Measurements from ENCODE around the gene PNKD.

Gene PNKD

DNA sequence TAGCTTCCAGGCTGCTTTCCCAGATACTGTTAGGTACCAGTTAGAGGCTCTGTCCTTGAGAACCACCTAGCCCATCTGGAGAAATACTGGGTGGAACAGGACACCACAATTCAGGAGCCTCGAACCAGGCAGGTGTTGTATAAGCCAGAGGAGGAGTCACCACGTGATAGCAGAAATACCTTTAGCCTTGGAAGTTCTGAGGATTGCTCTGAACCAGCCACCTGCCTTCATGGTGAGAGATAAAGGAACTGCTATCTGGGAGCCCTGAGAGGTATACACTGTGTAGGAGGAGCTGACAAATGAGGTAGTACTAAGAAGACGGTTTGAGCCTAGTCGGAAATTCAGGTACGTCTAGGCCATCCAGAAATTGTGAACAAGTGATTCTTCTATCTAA lies 17.1 kb upstream of the PNKD start:
- Histone ChIP-seq H3K9me3 (ENCODE audit: control insufficient read depth, insufficient read depth, low read length) (no peaks in the 10 kb centered on the region), H3K4me2 (ENCODE audit: low read length) (no peak overlapping the region), H3K79me2 (ENCODE audit: control insufficient read depth, low read length) (no peaks in the 10 kb centered on the region), H3K9me2 (replicated peaks; ENCODE audit: control insufficient read depth, low read length) (no peaks in the 10 kb centered on the region), H3K27ac (ENCODE audit: low read depth, low read length) (no peak overlapping the region), H3K4me3 (ENCODE audit: low read length) (no peak overlapping the region), H3K4me1 (ENCODE audit: control insufficient read depth, low read length) (peaks cover 14% of the 10 kb centered on the region), H3F3A (ENCODE audit: control insufficient read depth, insufficient read depth) (peaks cover 49% of the 10 kb centered on the region), H3K36me3 (ENCODE audit: control insufficient read depth, low read length) (peaks cover 86% of the 10 kb centered on the region), H3K27me3 (ENCODE audit: control insufficient read depth, low read length) (no peaks in the 10 kb centered on the region), H4K20me1 (ENCODE audit: control insufficient read depth, insufficient read depth, low read depth, low read length) (no peaks in the 10 kb centered on the region)
- TF ChIP-seq, protein P1, sequence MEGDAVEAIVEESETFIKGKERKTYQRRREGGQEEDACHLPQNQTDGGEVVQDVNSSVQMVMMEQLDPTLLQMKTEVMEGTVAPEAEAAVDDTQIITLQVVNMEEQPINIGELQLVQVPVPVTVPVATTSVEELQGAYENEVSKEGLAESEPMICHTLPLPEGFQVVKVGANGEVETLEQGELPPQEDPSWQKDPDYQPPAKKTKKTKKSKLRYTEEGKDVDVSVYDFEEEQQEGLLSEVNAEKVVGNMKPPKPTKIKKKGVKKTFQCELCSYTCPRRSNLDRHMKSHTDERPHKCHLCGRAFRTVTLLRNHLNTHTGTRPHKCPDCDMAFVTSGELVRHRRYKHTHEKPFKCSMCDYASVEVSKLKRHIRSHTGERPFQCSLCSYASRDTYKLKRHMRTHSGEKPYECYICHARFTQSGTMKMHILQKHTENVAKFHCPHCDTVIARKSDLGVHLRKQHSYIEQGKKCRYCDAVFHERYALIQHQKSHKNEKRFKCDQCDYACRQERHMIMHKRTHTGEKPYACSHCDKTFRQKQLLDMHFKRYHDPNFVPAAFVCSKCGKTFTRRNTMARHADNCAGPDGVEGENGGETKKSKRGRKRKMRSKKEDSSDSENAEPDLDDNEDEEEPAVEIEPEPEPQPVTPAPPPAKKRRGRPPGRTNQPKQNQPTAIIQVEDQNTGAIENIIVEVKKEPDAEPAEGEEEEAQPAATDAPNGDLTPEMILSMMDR (IDR thresholded peaks at IDR 0.05; ENCODE audit: low read depth, low read length, poor library complexity, severe bottlenecking), result no peak
- no peak for TF ChIP-seq EZH2phosphoT487 (IDR thresholded peaks at IDR 0.05; ENCODE audit: borderline replicate concordance, low read length)

DNA sequence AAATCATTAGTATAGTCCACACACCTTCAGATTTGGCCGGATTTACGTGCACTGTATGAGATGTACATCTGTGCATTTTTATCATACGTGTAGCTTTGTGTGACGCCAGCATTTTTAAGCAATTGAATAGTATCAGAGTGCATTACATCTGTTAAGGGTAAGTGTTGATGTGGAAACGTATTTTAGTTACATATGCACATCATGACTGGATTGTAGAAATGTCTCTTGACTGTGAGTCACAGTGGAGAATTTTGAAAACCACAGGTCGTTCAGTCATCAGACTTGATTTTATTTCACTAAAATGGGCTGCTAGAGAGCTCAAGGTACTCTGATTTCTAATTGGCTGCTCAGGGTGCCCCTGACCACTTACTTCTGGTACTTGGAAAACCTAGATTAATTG lies 14.9 kb upstream of the PNKD start:
- TF ChIP-seq EZH2phosphoT487 (IDR thresholded peaks at IDR 0.05; ENCODE audit: borderline replicate concordance, low read length), result no peak
- TF ChIP-seq, protein P1 (IDR thresholded peaks at IDR 0.05; ENCODE audit: low read depth, low read length, poor library complexity, severe bottlenecking), result no peak

DNA sequence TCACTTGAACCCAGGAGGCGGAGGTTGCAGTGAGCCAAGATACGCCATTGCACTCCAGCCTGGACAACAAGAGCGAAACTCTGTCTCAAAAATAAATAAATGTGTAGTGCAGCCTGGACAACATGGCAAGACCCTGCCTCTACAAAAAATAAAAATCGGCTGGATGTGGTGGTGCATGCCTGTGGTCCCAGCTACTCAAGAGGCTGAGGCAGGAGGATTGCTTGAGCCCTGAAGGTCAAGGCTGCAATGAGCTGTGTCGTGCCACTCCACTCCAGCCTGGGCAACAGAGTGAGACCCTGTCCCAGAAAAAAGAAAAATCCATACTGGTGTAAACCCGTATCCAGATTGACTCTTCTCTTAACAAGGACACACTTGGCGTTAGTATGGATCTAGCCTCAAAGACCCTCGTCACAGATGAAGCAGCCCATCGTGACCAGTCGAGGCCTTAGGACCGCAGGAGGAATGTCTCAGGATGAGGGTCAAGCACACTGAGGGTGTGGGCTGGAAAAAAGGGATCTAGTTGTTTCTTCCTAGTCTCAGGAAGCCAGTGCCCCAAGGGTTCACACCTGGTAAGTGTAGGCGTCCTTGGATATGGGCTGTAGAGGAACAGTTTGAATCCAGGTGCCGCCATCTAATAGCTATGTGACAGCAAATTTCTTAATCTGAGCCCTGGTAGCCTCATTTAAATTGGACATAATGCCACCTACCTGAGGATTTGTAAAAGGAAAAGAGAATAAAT lies 13.5 kb upstream of the PNKD start:
- peaks cover 37% of the 10 kb centered on the region for H3K4me1 ChIP-seq (ENCODE audit: control insufficient read depth, low read length)
- H3K79me2 ChIP-seq (ENCODE audit: control insufficient read depth, low read length), result no peaks in the 10 kb centered on the region
- H3F3A ChIP-seq (ENCODE audit: control insufficient read depth, insufficient read depth), result peaks cover 49% of the 10 kb centered on the region
- H3K4me2 ChIP-seq (ENCODE audit: low read length), result no peak overlapping the region
- peak overlapping the region; percentile 72 for H3K27ac ChIP-seq (ENCODE audit: low read depth, low read length)
- no peak overlapping the region for H3K4me3 ChIP-seq (ENCODE audit: low read length)
- no peaks in the 10 kb centered on the region for H4K20me1 ChIP-seq (ENCODE audit: control insufficient read depth, insufficient read depth, low read depth, low read length)
- H3K9me2 ChIP-seq (replicated peaks; ENCODE audit: control insufficient read depth, low read length), result no peaks in the 10 kb centered on the region
- TF ChIP-seq, protein P1 (IDR thresholded peaks at IDR 0.05; ENCODE audit: low read depth, low read length, poor library complexity, severe bottlenecking), result no peak
- no peak for TF ChIP-seq EZH2phosphoT487 (IDR thresholded peaks at IDR 0.05; ENCODE audit: borderline replicate concordance, low read length)
- H3K36me3 ChIP-seq (ENCODE audit: control insufficient read depth, low read length), result peaks cover 52% of the 10 kb centered on the region
- no peaks in the 10 kb centered on the region for H3K9me3 ChIP-seq (ENCODE audit: control insufficient read depth, insufficient read depth, low read length)
- no peaks in the 10 kb centered on the region for H3K27me3 ChIP-seq (ENCODE audit: control insufficient read depth, low read length)

More for the DNA sequence above, 14.9 kb upstream of the PNKD start:
- Histone ChIP-seq H3K9me2 (replicated peaks; ENCODE audit: control insufficient read depth, low read length) (no peaks in the 10 kb centered on the region), H3K4me2 (ENCODE audit: low read length) (no peak overlapping the region), H4K20me1 (ENCODE audit: control insufficient read depth, insufficient read depth, low read depth, low read length) (no peaks in the 10 kb centered on the region), H3F3A (ENCODE audit: control insufficient read depth, insufficient read depth) (peaks cover 49% of the 10 kb centered on the region), H3K79me2 (ENCODE audit: control insufficient read depth, low read length) (no peaks in the 10 kb centered on the region), H3K4me3 (ENCODE audit: low read length) (no peak overlapping the region), H3K36me3 (ENCODE audit: control insufficient read depth, low read length) (peaks cover 66% of the 10 kb centered on the region), H3K27me3 (ENCODE audit: control insufficient read depth, low read length) (no peaks in the 10 kb centered on the region), H3K9me3 (ENCODE audit: control insufficient read depth, insufficient read depth, low read length) (no peaks in the 10 kb centered on the region), H3K4me1 (ENCODE audit: control insufficient read depth, low read length) (peaks cover 24% of the 10 kb centered on the region), H3K27ac (ENCODE audit: low read depth, low read length) (0 out of 2 replicates have a peak overlapping the region, but pooled peaks have one; percentile 11)
